GM21447 (cell line): Measurements from ENCODE around the gene ZCCHC4.

ENCODE experiments used
- ATAC-seq: cut with Tn5 transposase; IDR thresholded peaks from one replicate; pipeline ENCODE4 v1.9.1; 2021; ENCODE audit not compliant: unreplicated experiment

Gene ZCCHC4

GRCh38 chr4:25377572-25378436 is 65.2 kb downstream of the ZCCHC4 start:
- peak; percentile 10 for ATAC-seq

- no peak for ATAC-seq
Measured at GRCh38 chr4:25378437-25378743, 65.8 kb downstream of the ZCCHC4 start.

- no peak for ATAC-seq
Measured at GRCh38 chr4:25379591-25379990, 67.0 kb downstream of the ZCCHC4 start.

GRCh38 chr4:25383647-25384046 is 71.1 kb downstream of the ZCCHC4 start:
- ATAC-seq = no peak

GRCh38 chr4:25386926-25387325 is 74.4 kb downstream of the ZCCHC4 start:
- no peak for ATAC-seq

- no peak for ATAC-seq
Measured at GRCh38 chr4:25397305-25397704, 84.7 kb downstream of the ZCCHC4 start.

GRCh38 chr4:25399510-25399909 is 86.9 kb downstream of the ZCCHC4 start:
- ATAC-seq = no peak

- ATAC-seq = no peak
Measured at GRCh38 chr4:25401066-25401465, 88.5 kb downstream of the ZCCHC4 start.

GRCh38 chr4:25402521-25402920 is 89.9 kb downstream of the ZCCHC4 start:
- no peak for ATAC-seq

GRCh38 chr4:25403699-25404098 is 91.1 kb downstream of the ZCCHC4 start:
- no peak for ATAC-seq

GRCh38 chr4:25405453-25405852 is 92.9 kb downstream of the ZCCHC4 start:
- no peak for ATAC-seq

- no peak for ATAC-seq
Measured at GRCh38 chr4:25406081-25406692, 93.6 kb downstream of the ZCCHC4 start.

- ATAC-seq = no peak
Measured at GRCh38 chr4:25410820-25411529, 98.4 kb downstream of the ZCCHC4 start.

GRCh38 chr4:25413261-25413660 is 100.7 kb downstream of the ZCCHC4 start:
- ATAC-seq = no peak

- no peak for ATAC-seq
Measured at GRCh38 chr4:25417014-25417413, 104.4 kb downstream of the ZCCHC4 start.
